ENCODE data around the gene PKHD1. TPM values are rescaled to one million over a fixed set of nuclear protein-coding genes. Genes with fewer than 3 reads are reported as not detected.

The PKHD1 gene
- total and polyA plus RNA-seq, 2 of the 13 experiments (the other 11 are each of a cell fraction or from before 2014, with no cell fraction given) = 0.01 to 0.13 TPM

GRCh38 chr6:52116605-52116948 lies 29.2 kb upstream of the PKHD1 start:
- no TSS peak for BruUV-seq (replicated peaks)
- ChIA-PET POLR2A (no interaction called here), CTCF (ENCODE audit: low intra/inter-chr PET ratio, low total read pairs) (no interaction called here)
- ATAC-seq = no peak
- Histone ChIP-seq H3K4me3 (replicated peaks in 1 of 3; ENCODE audit: insufficient read depth in 1 of 3, low read depth in 2 of 3, low read length in 3 of 3) (no peak overlapping the region), H3K9me3 (ENCODE audit: low read length) (no peaks in the 10 kb centered on the region), H3K9ac (ENCODE audit: insufficient read depth, low read depth, low read length) (no peak overlapping the region), H2AFZ (ENCODE audit: low read length) (no peak overlapping the region), H4K20me1 (ENCODE audit: insufficient read depth, low read length) (no peaks in the 10 kb centered on the region), H3K27ac (ENCODE audit: extremely low read length, insufficient read depth, low read length) (no peak overlapping the region), H3K4me1 (ENCODE audit: insufficient read depth, low read length) (no peaks in the 10 kb centered on the region), H3K4me2 (ENCODE audit: low read depth, low read length) (no peak overlapping the region), H3K36me3 (replicated peaks in 1 of 2; ENCODE audit: control insufficient read depth in 1 of 2, insufficient read depth in 2 of 2, low read length in 2 of 2) (no peaks in the 10 kb centered on the region), H3K27me3 (ENCODE audit: control insufficient read depth in 1 of 2, insufficient read depth in 2 of 2, low read length in 2 of 2) (no peaks in the 10 kb centered on the region), H3K79me2 (ENCODE audit: insufficient read depth, low read length) (no peaks in the 10 kb centered on the region)
- DNase-seq (ENCODE audit: low spot score) = no peak
- intact Hi-C loops (cut with micrococcal nuclease; ENCODE audit: unreplicated experiment) = no loop called here
- TF ChIP-seq GABPB1 (CRISPR knock-in tag; IDR thresholded peaks at IDR 0.05) (no peak), MXD4 (CRISPR knock-in tag; IDR thresholded peaks at IDR 0.05) (no peak), PAF1 (CRISPR knock-in tag; IDR thresholded peaks at IDR 0.05) (no peak), KMT2B (CRISPR knock-in tag; IDR thresholded peaks at IDR 0.05) (no peak), ZNF710 (CRISPR knock-in tag; IDR thresholded peaks at IDR 0.05; ENCODE audit: borderline replicate concordance) (no peak), ZSCAN22 (CRISPR knock-in tag; IDR thresholded peaks at IDR 0.05) (no peak), TARDBP (CRISPR knock-in tag; IDR thresholded peaks at IDR 0.05) (no peak), ISX (CRISPR knock-in tag; conservative IDR thresholded peaks at IDR 0.05) (no peak), RARA (CRISPR knock-in tag; IDR thresholded peaks at IDR 0.05) (no peak), RBM39 (IDR thresholded peaks at IDR 0.05; ENCODE audit: low read depth, low read length, poor library complexity, severe bottlenecking) (no peak), IRF9 (CRISPR knock-in tag; IDR thresholded peaks at IDR 0.05; ENCODE audit: borderline replicate concordance) (no peak), FOXM1 (CRISPR knock-in tag; IDR thresholded peaks at IDR 0.05) (no peak), ZNF260 (CRISPR knock-in tag; IDR thresholded peaks at IDR 0.05; ENCODE audit: borderline replicate concordance, low read depth) (no peak), DNMT1 (CRISPR knock-in tag; IDR thresholded peaks at IDR 0.05) (no peak), RCOR2 (CRISPR knock-in tag; IDR thresholded peaks at IDR 0.05) (no peak), PRDM4 (CRISPR knock-in tag; IDR thresholded peaks at IDR 0.05; ENCODE audit: borderline replicate concordance) (no peak), ZNF713 (CRISPR knock-in tag; IDR thresholded peaks at IDR 0.05) (no peak), HMG20B (CRISPR knock-in tag; conservative IDR thresholded peaks at IDR 0.05) (no peak), CSRNP1 (CRISPR knock-in tag; IDR thresholded peaks at IDR 0.05) (no peak)
- FAIRE-seq = no peak
- in situ Hi-C loops (cut with HindIII; ENCODE audit: extremely low pct_ligation_motif_present, low pct_unique_long_range_greater_than_20kb) = no loop called here

Measured in HepG2 (cell line).